ENCODE results near the gene MIGA1.
"Not testable (repeated sequence)": the region's sequence is repeated elsewhere in the genome, so short reads cannot be mapped to it uniquely, and the experiment has no call there.

The MIGA1 gene

DNA sequence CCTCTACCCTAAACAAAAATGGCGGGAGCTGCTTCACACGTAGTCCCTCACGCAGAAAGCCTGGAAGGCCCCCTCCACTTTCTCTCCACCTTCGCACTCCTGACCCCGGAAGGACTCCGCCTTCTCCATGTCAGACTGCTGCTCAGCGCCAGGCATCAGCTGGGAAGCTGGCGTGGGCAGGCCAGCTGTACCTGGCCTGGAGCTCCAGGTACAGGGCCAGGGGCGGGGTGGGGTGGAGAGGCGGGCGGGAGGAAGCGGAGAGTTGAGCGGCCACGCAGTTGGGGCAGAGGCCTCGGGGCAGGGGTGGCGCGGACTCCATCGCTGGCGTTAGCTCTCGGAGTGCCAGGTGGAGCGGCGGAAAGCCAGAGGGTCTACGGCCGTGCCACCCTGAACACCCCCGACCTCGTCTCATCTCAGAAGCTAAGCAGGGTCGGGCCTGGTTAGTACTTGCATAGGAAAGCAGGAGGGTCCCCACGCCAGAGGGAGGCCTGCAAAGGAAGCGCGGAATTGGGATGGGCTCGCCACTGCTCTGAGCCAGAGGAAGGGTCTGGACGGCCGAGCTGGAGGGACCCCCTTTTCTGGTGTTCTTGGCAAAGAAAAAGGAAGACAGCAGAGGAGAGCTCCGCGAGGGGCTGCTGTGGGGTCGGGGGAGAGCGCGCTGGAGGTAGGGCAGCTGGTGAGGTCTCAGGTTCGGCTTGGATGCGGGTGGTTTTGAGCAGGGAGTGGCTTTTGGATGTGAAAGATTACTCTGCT lies at the start of gene MIGA1:
Gene MIGA1 (plus strand): TSS at position 121 of the 753 bp plus-strand sequence. CDS start 3,604 bp downstream, outside the sequence.
- peak; percentile 92 for DNase-seq (ENCODE audit: low spot score)
- FAIRE-seq, result peak; percentile 42

DNA sequence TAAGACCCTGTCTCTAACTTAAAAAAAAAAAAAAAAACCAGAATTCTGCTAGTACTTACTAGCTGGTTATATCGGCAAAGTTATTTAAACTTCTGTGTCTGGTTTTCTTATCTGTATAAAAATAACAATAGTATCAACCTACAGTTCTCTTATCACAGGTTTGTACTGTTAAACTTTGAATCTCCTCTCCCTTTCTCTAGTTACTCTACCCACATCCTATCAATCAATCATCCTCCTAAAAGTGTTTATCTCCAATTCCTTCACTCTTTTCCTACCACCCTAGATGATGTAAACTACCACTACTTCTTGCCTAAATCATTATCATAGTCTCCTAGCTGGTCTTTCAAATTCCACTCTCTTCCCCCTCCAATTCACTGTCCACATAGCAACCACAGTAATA lies 47.4 kb upstream of the MIGA1 start:
- DNase-seq (ENCODE audit: low spot score) (no peak), FAIRE-seq (no peak)

DNA sequence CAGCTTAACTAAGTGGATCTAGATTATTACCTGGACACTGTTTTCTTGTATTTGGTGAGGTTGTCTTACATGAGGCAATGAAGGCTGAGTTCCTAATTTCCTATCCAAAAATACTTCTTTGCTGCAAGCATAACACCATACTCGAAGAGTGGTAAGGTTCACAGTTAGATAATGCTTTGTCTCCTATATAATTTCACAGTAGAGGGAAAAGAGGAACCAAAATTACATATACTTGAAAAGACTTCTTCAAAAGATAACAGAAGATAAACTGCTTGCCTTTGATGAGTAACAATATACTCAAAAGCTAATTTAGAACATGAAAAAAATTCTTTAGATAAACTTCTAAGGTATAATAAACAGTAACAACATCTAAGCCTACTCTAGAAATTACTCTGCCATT lies 40.2 kb upstream of the MIGA1 start:
- FAIRE-seq (no peak), DNase-seq (ENCODE audit: low spot score) (no peak)

- no peak for FAIRE-seq
- DNase-seq (ENCODE audit: low spot score), result no peak
Measured at GRCh38 chr1:77741316-77741715, 38.1 kb upstream of the MIGA1 start.

GRCh38 chr1:77742011-77742555 lies 37.4 kb upstream of the MIGA1 start:
- FAIRE-seq (no peak), DNase-seq (ENCODE audit: low spot score) (no peak)

GRCh38 chr1:77744576-77744975 lies 34.9 kb upstream of the MIGA1 start:
- no peak for DNase-seq (ENCODE audit: low spot score)
- FAIRE-seq, result no peak

DNA sequence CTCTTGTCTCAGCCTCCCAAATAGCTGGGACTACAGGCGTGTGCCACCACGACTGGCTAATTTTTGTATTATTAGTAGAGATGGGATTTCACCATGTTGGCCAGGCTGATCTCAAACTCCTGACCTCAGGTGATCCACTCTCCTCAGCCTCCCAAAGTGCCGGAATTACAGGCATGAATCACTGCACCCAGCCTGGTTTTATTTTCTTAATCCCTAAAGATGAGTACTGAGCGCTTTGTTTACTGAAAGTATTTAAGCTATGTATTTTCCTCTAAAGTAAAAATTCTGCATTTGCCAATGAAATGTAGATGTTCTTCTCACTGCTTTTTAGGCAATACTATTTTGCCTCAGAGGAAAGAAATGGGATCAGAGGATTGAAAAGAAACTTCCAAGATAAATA lies 30.0 kb upstream of the MIGA1 start:
- DNase-seq (ENCODE audit: low spot score); FAIRE-seq: not testable (repeated sequence)

DNA sequence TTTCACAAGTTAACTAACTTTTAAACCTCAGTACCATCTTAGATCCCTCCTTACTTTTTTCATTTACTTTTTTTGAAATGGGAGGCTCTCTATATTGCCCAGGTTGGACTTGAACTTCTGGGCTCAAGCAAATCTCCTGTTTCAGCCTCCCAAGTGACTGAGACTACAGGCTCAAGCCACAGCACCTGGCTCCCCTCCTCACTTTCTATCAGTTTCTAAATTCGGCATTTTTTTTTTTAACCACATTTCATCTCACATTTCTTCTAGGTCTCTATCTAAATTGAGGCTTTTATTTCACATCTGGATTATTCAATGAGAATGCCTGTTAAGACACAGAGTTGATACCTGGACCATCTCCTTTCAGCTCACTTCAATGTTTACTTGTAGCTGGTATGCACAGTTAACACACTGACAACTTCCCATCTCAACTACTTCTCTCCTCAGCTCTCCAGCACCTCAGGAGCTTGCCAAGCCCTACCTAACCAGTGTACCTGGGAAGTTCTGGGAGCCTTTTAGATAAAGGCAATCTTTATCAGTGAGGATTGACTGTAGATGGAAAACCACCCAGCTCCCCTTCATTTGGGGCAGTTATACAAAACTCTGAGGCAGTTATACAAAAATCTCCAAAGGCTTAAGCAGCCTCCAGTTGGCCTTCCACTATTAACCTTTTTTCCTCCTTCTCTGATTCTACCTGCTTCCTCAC lies 23.2 kb upstream of the MIGA1 start:
- no peak for FAIRE-seq
- DNase-seq (ENCODE audit: low spot score), result no peak

GRCh38 chr1:77757066-77757584 lies 22.3 kb upstream of the MIGA1 start:
- FAIRE-seq, result no peak
- no peak for DNase-seq (ENCODE audit: low spot score)

DNA sequence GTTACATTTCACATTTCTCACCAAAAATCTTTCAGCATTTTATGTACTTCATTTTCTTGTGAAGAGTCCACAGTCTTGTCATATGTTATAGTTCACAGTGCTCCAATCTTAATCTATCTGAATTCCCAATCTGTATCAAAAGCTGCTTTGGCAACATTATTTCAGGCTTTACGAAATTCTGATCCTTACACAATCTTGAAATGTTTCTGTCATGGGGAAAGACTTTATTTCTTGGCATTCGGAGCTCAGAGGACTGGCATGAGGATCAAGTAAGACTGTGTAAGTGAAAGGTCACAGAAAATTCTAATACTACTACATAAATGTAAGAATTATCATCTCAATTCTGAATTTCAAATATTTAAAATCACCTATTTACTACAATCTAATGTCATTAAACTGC lies 21.8 kb upstream of the MIGA1 start:
- FAIRE-seq, result no peak
- DNase-seq (ENCODE audit: low spot score), result no peak

GRCh38 chr1:77759071-77760028 lies 20.1 kb upstream of the MIGA1 start, which contains the start of gene USP33:
TSS of gene USP33 (minus strand) at chr1:77759852. CDS start at chr1:77741697, 18,155 bp downstream.
- no peak for FAIRE-seq
- DNase-seq (ENCODE audit: low spot score), result peak; percentile 95

GRCh38 chr1:77762072-77762476 lies 17.4 kb upstream of the MIGA1 start:
- no peak for FAIRE-seq

DNA sequence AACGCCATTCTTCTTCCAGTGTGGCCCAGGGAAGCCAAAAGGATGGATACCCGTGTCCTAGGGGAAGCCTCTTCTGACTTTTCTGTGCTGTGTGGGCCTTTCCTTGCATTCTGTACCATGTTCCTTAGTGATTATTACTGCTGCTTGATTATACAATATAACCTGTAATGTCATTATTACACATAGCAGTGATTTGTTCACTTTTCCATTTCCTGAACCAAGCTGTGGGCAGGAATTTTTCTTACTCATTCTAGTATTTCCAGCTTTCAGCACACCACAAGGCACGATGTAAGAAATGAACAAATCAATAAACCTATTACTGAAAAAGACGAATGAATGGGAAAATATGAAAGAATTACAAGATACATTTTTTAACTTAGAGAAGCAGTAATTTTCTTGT lies 11.4 kb upstream of the MIGA1 start:
- FAIRE-seq (no peak), DNase-seq (ENCODE audit: low spot score) (no peak)

More at GRCh38 chr1:77762072-77762476, 17.4 kb upstream of the MIGA1 start:
- DNase-seq (ENCODE audit: low spot score), result peak; percentile 16

- FAIRE-seq (no peak), DNase-seq (ENCODE audit: low spot score) (no peak)
Measured at GRCh38 chr1:77776007-77776700, 3.3 kb upstream of the MIGA1 start.

DNA sequence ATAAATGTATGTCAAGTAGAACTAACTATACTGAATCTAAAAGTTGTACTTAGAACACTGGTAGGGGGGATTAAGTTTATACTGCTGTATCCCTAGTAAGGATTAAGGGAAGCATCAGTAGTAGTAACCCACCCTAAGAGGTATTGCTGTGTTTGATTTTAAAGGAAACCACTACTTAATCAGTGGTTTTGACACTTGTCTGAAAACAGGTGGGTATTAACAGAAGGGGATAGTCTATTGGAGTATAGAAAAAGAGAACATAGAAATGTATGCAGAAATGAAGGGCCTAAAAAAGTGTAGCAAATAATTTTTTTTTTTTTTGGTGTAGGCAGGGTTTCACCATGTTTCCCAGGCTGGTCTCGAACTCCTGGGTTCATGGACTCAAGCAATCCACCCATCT lies 2.2 kb downstream of the MIGA1 start:
- FAIRE-seq (no peak), DNase-seq (ENCODE audit: low spot score) (no peak)

- no peak for DNase-seq (ENCODE audit: low spot score)
- FAIRE-seq, result no peak
Measured at GRCh38 chr1:77783141-77783540, 3.7 kb downstream of the MIGA1 start.

DNA sequence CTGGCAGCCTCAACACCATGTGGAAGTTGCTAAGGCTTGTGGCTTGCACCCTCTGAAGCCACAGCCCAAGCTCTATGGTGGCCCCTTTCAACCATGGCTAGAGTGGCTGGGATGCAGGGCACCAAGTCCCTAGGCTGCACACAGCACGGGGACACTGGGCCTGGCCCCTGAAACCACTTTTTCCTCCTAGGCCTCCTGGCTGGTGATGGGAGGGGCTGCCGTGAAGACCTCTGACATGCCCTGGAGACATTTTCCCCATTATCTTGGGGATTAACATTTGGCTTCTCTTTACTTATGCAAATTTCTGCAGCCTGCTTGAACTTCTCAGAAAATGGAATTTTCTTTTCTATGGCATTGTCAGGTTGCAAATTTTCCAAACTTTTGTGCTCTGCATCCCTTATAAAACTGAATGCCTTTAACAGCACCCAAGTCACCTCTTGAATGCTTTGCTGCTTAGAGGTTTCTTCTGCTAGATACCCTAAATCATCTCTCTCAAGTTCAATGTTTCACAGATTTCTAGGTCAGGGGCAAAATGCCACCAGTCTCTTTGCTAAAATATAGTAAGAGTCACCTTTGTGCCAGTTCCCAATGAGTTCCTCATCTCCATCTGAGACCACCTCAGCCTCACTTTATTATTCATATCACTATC lies 6.8 kb downstream of the MIGA1 start:
- DNase-seq (ENCODE audit: low spot score); FAIRE-seq: not testable (repeated sequence)

DNA sequence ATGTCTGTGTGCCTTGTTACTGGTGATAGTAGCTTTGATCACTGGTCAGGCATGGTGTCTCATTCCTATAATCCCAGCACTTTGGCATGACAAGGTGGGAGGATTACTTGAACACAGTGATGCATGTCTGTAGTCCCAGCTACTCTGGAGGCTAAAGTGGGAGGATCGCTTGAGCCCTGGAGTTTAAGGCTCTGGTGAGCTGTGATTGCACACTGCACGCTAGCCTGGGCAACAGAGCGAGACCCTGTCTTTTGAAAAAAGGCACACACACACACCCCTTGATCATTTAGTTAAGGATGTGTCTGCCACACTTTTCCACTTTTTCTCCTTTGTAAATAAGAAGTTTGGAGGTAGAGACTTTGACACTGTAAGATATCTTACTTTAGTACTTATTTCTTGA lies 15.1 kb downstream of the MIGA1 start:
- no peak for FAIRE-seq
- DNase-seq (ENCODE audit: low spot score), result no peak

DNA sequence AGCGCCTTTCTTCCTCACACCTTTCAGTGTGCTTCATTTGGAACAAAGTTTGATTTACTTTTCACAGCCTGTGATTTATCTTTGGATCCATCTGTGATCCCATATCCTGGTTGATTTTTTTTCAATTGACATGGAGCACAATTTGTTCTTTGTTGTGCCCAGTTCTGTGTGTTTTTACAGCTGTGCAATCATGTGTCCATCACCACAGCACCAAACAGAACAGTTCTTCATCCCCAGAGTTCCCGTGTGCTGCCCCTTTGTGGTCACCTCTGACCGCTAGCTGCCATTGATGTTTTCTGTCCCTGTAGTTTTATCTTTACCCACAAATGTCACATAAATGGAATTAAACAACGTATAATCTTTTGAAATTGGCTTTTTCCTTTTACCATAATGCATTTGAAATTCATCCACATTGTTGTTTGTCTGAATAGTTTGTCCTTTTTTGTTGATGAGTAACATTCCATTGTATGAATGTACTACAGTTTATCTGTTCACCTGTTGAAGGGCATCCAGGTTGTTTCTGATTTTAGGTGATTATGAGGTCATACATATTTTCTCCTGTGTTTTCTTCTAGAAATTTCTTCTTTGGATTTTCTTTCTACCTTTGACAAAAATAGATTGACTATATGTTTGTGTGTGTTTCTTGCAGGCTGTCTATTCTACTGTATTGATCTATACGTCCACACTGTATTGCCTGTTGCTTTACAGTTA lies 17.4 kb downstream of the MIGA1 start:
- DNase-seq (ENCODE audit: low spot score) (peak; percentile 10), FAIRE-seq (no peak)
